Esophagus muscularis mucosa (tissue), 4 donors: ENCODE results near the gene ZNF366.

Experiments
- EP300 ChIP-seq: sonication (generic); formaldehyde crosslinking; IDR thresholded peaks from one replicate; pipeline ENCODE4 v1.6.1; 2017; ENCODE audit warnings: antibody characterized with exemption
- POLR2A ChIP-seq: fragments of 450-650 bp; IDR thresholded peaks from one replicate; pipeline ENCODE4 v1.6.1; 2017; ENCODE audit warnings: antibody characterized with exemption, moderate library complexity, mild to moderate bottlenecking, low read depth
- TF ChIP-seq, protein P1 (sequence below), 3 experiments: fragments of 200-600 bp in 2 of 3; fragments of 450-650 bp in 1 of 3; sonication (generic) in 2 of 3; IDR thresholded peaks; one replicate each; pipeline ENCODE4 v1.5.1; 2017 to 2019; ENCODE audit warnings: antibody characterized with exemption in 3 of 3, mild to moderate bottlenecking in 2 of 3, moderate library complexity in 1 of 3

DNA sequence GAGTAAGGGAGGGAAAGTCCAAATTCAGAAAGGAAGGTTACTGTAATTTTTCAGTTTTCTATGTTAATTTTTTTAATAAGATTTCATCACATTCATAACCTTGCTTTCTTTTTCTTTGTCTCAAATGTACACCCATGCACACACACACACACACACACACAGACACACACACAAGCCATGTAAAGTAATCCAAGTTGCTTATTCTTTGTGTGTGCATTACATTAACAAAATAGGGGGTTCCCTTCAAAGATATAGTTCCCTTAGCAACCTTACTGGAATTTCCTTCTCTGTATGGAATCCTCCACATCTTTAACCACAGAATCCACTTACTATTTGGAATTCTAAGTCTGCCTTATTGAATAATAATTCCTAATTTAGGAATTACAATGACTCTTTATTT, 32.7 kb downstream of the ZNF366 start:
- TF ChIP-seq, protein P1, sequence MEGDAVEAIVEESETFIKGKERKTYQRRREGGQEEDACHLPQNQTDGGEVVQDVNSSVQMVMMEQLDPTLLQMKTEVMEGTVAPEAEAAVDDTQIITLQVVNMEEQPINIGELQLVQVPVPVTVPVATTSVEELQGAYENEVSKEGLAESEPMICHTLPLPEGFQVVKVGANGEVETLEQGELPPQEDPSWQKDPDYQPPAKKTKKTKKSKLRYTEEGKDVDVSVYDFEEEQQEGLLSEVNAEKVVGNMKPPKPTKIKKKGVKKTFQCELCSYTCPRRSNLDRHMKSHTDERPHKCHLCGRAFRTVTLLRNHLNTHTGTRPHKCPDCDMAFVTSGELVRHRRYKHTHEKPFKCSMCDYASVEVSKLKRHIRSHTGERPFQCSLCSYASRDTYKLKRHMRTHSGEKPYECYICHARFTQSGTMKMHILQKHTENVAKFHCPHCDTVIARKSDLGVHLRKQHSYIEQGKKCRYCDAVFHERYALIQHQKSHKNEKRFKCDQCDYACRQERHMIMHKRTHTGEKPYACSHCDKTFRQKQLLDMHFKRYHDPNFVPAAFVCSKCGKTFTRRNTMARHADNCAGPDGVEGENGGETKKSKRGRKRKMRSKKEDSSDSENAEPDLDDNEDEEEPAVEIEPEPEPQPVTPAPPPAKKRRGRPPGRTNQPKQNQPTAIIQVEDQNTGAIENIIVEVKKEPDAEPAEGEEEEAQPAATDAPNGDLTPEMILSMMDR (IDR thresholded peaks at IDR 0.05), result no peak
- TF ChIP-seq POLR2A, result no peak
- TF ChIP-seq EP300, result no peak
